ENCODE data around the gene MAP4K3.

- TF ChIP-seq AFF4 (CRISPR knock-in tag; IDR thresholded peaks at IDR 0.05) (no peak), EP300 (IDR thresholded peaks at IDR 0.05; ENCODE audit: low read length) (no peak)
Observed at GRCh38 chr2:39290433-39290832, 146.7 kb downstream of the MAP4K3 start.
